SU-DHL-6 (cell line): Measurements from ENCODE around the gene RAET1G.

Experiments
- EZH2phosphoT487 ChIP-seq: fragments of 200-600 bp; sonication (generic), shearing (Covaris generic); conservative IDR thresholded peaks from 2 replicates; pipeline ENCODE4 v1.6.1; 2018; ENCODE audit warnings: mild to moderate bottlenecking, antibody characterized with exemption, low read length, moderate library complexity, mixed read lengths
- TF ChIP-seq, protein P1 (sequence below): fragments of 200-600 bp; sonication (generic); IDR thresholded peaks from one replicate; pipeline ENCODE4 v1.5.1; 2017; ENCODE audit warnings: antibody characterized with exemption, mild to moderate bottlenecking, low read length, moderate library complexity; ENCODE audit not compliant: insufficient read depth, poor library complexity, severe bottlenecking

DNA sequence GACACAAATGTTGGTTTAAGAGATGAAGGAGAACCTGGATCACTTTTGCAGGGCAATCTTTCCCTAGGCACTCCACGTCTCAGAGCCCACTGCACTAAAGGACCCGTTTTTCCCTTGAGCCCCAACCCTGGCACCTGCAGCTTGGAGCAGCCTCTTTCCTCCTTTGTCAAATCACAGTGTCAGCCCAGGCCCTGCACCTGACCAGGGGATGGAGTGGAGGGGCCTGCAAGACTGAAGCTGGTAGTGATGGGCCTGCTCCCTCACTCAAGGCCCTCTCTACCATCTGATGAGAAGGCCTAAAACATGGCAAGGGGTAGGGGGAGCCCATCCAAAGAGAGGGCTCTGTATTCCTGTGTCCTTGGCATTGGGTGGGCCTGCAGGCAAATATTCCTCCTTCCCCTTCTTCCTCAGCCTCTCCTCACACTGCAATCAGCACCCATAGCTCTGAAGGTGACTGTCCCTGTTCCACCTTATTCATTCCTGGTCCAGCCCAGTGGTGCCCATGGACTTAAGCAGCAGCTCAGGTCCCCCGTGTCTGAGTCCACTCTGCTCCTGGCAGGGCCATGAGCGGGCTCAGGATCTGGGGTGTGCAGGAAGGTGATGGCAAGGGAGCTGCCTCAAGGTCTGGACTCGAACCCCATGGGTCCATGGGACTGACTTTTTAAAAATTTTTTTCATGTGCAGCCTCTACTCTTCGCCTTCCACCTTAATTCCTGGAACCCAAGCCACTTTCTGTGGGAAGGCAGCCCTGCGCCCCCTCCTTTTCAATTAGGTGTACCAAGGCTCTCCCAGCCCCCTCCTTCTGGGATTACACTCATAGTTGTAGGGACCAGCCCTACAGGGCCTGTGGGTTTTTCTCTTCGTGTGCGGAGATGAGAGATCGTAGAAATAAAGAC is 6.7 kb downstream of the RAET1G start:
- TF ChIP-seq EZH2phosphoT487: no peak
- TF ChIP-seq, protein P1, sequence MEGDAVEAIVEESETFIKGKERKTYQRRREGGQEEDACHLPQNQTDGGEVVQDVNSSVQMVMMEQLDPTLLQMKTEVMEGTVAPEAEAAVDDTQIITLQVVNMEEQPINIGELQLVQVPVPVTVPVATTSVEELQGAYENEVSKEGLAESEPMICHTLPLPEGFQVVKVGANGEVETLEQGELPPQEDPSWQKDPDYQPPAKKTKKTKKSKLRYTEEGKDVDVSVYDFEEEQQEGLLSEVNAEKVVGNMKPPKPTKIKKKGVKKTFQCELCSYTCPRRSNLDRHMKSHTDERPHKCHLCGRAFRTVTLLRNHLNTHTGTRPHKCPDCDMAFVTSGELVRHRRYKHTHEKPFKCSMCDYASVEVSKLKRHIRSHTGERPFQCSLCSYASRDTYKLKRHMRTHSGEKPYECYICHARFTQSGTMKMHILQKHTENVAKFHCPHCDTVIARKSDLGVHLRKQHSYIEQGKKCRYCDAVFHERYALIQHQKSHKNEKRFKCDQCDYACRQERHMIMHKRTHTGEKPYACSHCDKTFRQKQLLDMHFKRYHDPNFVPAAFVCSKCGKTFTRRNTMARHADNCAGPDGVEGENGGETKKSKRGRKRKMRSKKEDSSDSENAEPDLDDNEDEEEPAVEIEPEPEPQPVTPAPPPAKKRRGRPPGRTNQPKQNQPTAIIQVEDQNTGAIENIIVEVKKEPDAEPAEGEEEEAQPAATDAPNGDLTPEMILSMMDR: no peak
